Thyroid gland (tissue), 4 donors: ENCODE data around the gene DLGAP1.

Experiments used
- CTCF ChIP-seq, 6 experiments: fragments of 200-600 bp in 3 of 6; fragments of 450-650 bp in 3 of 6; sonication (generic) in 3 of 6; IDR thresholded peaks; one replicate each; pipeline ENCODE4 v1.5.1; 2016 to 2019; ENCODE audit warnings: antibody characterized with exemption in 6 of 6, mild to moderate bottlenecking in 2 of 6, inconsistent platforms in 1 of 6, moderate library complexity in 1 of 6
- POLR2A ChIP-seq, 2 donors: fragments of 450-650 bp; IDR thresholded peaks; one replicate each; pipeline ENCODE4 v1.6.1; 2017; ENCODE audit warnings: antibody characterized with exemption in 2 of 2, mild to moderate bottlenecking in 2 of 2, moderate library complexity in 1 of 2

- TF ChIP-seq POLR2A (IDR thresholded peaks at IDR 0.05) (no peak), CTCF (IDR thresholded peaks at IDR 0.05) (no peak)
Measured at GRCh38 chr18:3931013-3931315, 524.1 kb downstream of the DLGAP1 start.
